PC-3 (cell line): ENCODE results near the gene ANKH. TPM values are rescaled to one million over a fixed set of nuclear protein-coding genes. Genes with fewer than 3 reads are reported as not detected.
"Not testable (repeated sequence)": the region's sequence is repeated elsewhere in the genome, so short reads cannot be mapped to it uniquely, and the experiment has no call there.

Experiments used
- ATAC-seq: fragments of 200-7000 bp; cut with Tn5 transposase; 2 replicates; pipeline ENCODE4 v1.9.1; 2020; ENCODE audit warnings: mild to moderate bottlenecking, moderate library complexity
- BruUV-seq: library from RNA; stranded (reverse); fragments of 400-500 nt; replicated peaks from 2 replicates; lab custom pipeline; 2021; lab: Mats Ljungman, UMichigan
- CTCF ChIA-PET: fragments of 300-600 bp; sonication (Branson Sonifier 250); formaldehyde crosslinking; loops from one replicate; lab custom pipeline; 2022; ENCODE audit warnings: antibody characterized with exemption; lab: Charles Lee
- POLR2A ChIA-PET: fragments of 300-600 bp; sonication (Branson Sonifier 250); formaldehyde crosslinking; loops from one replicate; lab custom pipeline; 2022; ENCODE audit warnings: antibody characterized with exemption; ENCODE audit not compliant: unreplicated experiment; lab: Charles Lee
- DNase-seq: peaks from one replicate; pipeline ENCODE4 v3.0.0-alpha.2; 2015
- H2AFZ ChIP-seq: fragments of 300-600 bp; sonication (generic); 2 replicates; pipeline ENCODE4 v1.6.0; 2016; ENCODE audit warnings: antibody characterized with exemption, low read length
- H3F3A ChIP-seq: fragments of 300-600 bp; sonication (generic); one replicate; pipeline ENCODE4 v1.6.0; 2017; ENCODE audit warnings: antibody characterized with exemption, low read length, control low read depth, mild to moderate bottlenecking; ENCODE audit not compliant: unreplicated experiment
- H3K27ac ChIP-seq: fragments of 300-600 bp; sonication (generic); 2 replicates; pipeline ENCODE4 v1.5.1; 2016; ENCODE audit warnings: mild to moderate bottlenecking, low read length
- H3K27me3 ChIP-seq: fragments of 300-600 bp; sonication (generic); 2 replicates; pipeline ENCODE4 v1.6.1; 2016; ENCODE audit warnings: low read length, mixed read lengths
- H3K36me3 ChIP-seq: fragments of 300-600 bp; sonication (generic); 2 replicates; pipeline ENCODE4 v1.6.1; 2016; ENCODE audit warnings: low read depth, mixed run types, low read length, mixed read lengths
- H3K4me1 ChIP-seq: fragments of 300-600 bp; sonication (generic); 2 replicates; pipeline ENCODE4 v1.5.1; 2016; ENCODE audit warnings: low read length; ENCODE audit not compliant: insufficient read depth
- H3K4me2 ChIP-seq: fragments of 300-600 bp; sonication (generic); 2 replicates; pipeline ENCODE4 v1.6.0; 2016; ENCODE audit warnings: low read length
- H3K4me3 ChIP-seq: fragments of 300-600 bp; sonication (generic); 2 replicates; pipeline ENCODE4 v1.5.1; 2016; ENCODE audit warnings: mild to moderate bottlenecking, low read length, mixed read lengths
- H3K79me2 ChIP-seq: fragments of 300-600 bp; sonication (generic); 2 replicates; pipeline ENCODE4 v1.6.1; 2017; ENCODE audit warnings: low read length, mixed read lengths
- H3K9ac ChIP-seq: fragments of 300-600 bp; sonication (generic); 2 replicates; pipeline ENCODE4 v1.6.0; 2016; ENCODE audit warnings: mild to moderate bottlenecking, low read length
- H3K9me2 ChIP-seq: fragments of 300-600 bp; sonication (generic); replicated peaks from 2 replicates; pipeline ENCODE4 v1.6.1; 2016; ENCODE audit warnings: mixed run types, low read length, mixed read lengths
- H3K9me3 ChIP-seq: fragments of 300-600 bp; sonication (generic); 2 replicates; pipeline ENCODE4 v1.6.1; 2016; ENCODE audit warnings: low read length, mixed read lengths
- H4K20me1 ChIP-seq: fragments of 300-600 bp; sonication (generic); 2 replicates; pipeline ENCODE4 v1.6.1; 2016; ENCODE audit warnings: low read length, mixed read lengths
- CTCF ChIP-seq: fragments of 300-600 bp; sonication (generic); conservative IDR thresholded peaks from 2 replicates; pipeline ENCODE4 v1.5.1; 2017; ENCODE audit warnings: antibody characterized with exemption, low read depth, mild to moderate bottlenecking, low read length
- EZH2 ChIP-seq: fragments of 300-600 bp; sonication (generic); IDR thresholded peaks from one replicate; pipeline ENCODE4 v1.6.1; 2017; ENCODE audit warnings: antibody characterized with exemption, mild to moderate bottlenecking, low read length; ENCODE audit not compliant: unreplicated experiment
- EZH2phosphoT487 ChIP-seq: fragments of 300-600 bp; sonication (generic); IDR thresholded peaks from 2 replicates; pipeline ENCODE4 v1.6.1; 2018; ENCODE audit warnings: mild to moderate bottlenecking, antibody characterized with exemption, low read length, borderline replicate concordance
- intact Hi-C: fragments of 100-400 bp; cut with micrococcal nuclease; formaldehyde crosslinking; loops from 2 replicates; pipeline ENCODE4 v1.9.0; 2023
- total RNA-seq: library from RNA; depleted of rRNA; stranded (reverse); fragments of >200 nt; gene quantifications from 2 replicates; pipeline ENCODE4 v1.2.3, GENCODE V29; 2014

The ANKH gene
- total RNA-seq, 1 experiment from 2014 or later = 11.6 TPM

DNA sequence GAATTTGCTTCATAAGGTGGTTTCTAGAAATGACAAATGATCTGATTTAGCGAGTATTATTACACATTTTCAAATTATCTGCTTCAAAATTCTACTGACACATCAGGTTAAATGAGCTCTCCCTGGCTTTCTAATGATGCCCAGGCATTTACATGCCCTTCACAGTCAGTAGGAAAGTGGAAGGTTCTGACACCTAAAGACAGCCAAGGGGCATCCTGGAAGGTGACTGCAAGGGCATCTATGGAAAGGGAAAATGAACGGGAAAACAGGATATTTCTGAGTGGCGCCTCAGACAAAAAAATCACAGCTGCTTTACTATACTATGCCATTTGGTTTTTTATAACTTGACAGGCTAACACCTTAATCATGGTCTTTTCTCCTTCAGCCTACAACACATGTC, 31.0 kb downstream of the ANKH start:
- no peak overlapping the region for H2AFZ ChIP-seq
- no peaks in the 10 kb centered on the region for H3K9me3 ChIP-seq
- no peak overlapping the region for H3K4me3 ChIP-seq
- no peak overlapping the region for H3K27ac ChIP-seq
- no peaks in the 10 kb centered on the region for H3F3A ChIP-seq
- H3K9me2 ChIP-seq = no peaks in the 10 kb centered on the region
- intact Hi-C loops = no loop called here
- no peaks in the 10 kb centered on the region for H4K20me1 ChIP-seq
- POLR2A ChIA-PET = no interaction called here
- no peaks in the 10 kb centered on the region for H3K79me2 ChIP-seq
- H3K27me3 ChIP-seq = no peaks in the 10 kb centered on the region
- H3K36me3 ChIP-seq = no peaks in the 10 kb centered on the region
- DNase-seq (no peak), ATAC-seq (no peak)
- no peaks in the 10 kb centered on the region for H3K4me1 ChIP-seq
- CTCF ChIA-PET = no interaction called here
- no peak overlapping the region for H3K4me2 ChIP-seq
- no peak for TF ChIP-seq EZH2phosphoT487
- BruUV-seq = no TSS peak
- no peak overlapping the region for H3K9ac ChIP-seq

DNA sequence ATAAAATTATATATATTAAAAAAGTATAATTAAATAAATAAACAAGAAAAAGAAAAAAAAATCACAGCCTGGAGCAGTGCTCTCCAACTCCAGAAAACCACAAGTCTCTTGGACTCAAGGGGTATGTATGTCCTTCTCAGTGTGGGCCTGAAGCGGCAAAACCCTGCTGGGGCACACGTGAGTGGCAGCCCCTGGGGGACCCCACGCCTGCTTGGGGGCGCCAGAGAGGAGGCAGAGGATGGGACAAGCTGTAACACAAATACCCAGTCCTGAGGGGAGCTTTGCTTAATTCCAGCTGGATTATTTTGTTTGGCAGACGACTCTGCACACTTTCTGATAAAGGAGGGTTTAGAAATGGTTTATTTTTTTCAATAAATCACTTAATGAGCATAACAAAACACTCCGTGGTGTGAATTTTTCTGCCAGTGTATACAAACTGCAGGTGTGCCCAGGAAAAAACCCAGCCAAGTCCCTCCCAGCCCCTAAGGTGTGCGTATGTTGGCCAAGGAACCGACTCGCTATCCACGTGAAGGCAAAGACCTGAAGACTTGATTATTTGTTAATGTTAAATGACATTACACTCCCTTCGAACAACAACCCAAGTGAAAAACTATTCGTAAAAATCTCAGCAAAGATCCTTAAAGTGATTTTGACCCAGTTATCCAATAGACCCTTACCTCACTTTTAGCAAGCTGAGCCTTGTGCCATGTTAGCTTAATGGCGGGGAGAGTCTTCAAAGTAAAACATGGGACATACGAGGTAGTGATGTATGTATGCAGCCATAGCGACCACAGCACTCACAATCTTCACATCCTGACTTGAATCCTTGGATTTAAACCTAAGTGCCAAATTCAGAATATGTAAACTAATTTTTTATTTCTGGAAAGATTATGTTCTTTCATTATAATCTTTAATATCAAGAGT, 32.9 kb downstream of the ANKH start:
- no TSS peak for BruUV-seq
- CTCF ChIA-PET = no interaction called here
- Histone ChIP-seq H3K79me2 (no peaks in the 10 kb centered on the region), H4K20me1 (no peaks in the 10 kb centered on the region), H3K27ac (no peak overlapping the region), H3K27me3 (no peaks in the 10 kb centered on the region), H2AFZ (no peak overlapping the region), H3K4me3 (no peak overlapping the region), H3K4me2 (no peak overlapping the region), H3K4me1 (peaks cover 8% of the 10 kb centered on the region), H3K9me3 (no peaks in the 10 kb centered on the region), H3K9me2 (no peaks in the 10 kb centered on the region), H3K36me3 (no peaks in the 10 kb centered on the region), H3K9ac (no peak overlapping the region), H3F3A (no peaks in the 10 kb centered on the region)
- intact Hi-C loops = loop anchor here (10.0 kb wide), 1 partner anchor 64 kb away; no protein-coding TSS in a partner anchor
- ATAC-seq (no peak), DNase-seq (no peak)
- POLR2A ChIA-PET = no interaction called here
- TF ChIP-seq EZH2 (no peak), CTCF (0 out of 2 replicates have a peak, but pooled peaks have one; percentile 15)

- CTCF ChIA-PET, H3K79me2 ChIP-seq, DNase-seq, H3K27me3 ChIP-seq, POLR2A ChIA-PET, BruUV-seq, H3F3A ChIP-seq, H3K9me3 ChIP-seq, H3K4me2 ChIP-seq, H3K4me1 ChIP-seq, H2AFZ ChIP-seq, H3K4me3 ChIP-seq, H3K27ac ChIP-seq, H3K9ac ChIP-seq, H4K20me1 ChIP-seq, ATAC-seq, H3K36me3 ChIP-seq, H3K9me2 ChIP-seq: not testable (repeated sequence)
- intact Hi-C loops = loop anchor here (10.0 kb wide), 1 partner anchor 63 kb away; no protein-coding TSS in a partner anchor
Observed at GRCh38 chr5:14837423-14838122, 34.0 kb downstream of the ANKH start.
